ENCODE data around the gene SLC35G2.
A peak's percentile ranks its signal among the peaks of the same experiment; 100 is the strongest.

GRCh38 chr3:136861890-136862616 is 43.1 kb downstream of the SLC35G2 start, which contains the start of gene NCK1:
- TF ChIP-seq CTCF (IDR thresholded peaks at IDR 0.05; ENCODE audit: low read length) (peak; percentile 27), EZH2 (optimal IDR thresholded peaks at IDR 0.05; ENCODE audit: low read depth, low read length) (no peak)
